NOMO-1 treated with dmso at 0.1 percent for 144 hours (cell line): ENCODE data around the gene C10orf143.

Source experiments
- DNase-seq: peaks from one replicate; lab custom pipeline; 2025; ENCODE audit not compliant: unreplicated experiment; lab: John Stamatoyannopoulos, UW

The C10orf143 gene

GRCh38 chr10:130016993-130017630 is 93.5 kb downstream of the C10orf143 start:
- no peak for DNase-seq

GRCh38 chr10:130016095-130016494 is 94.5 kb downstream of the C10orf143 start:
- no peak for DNase-seq

GRCh38 chr10:130015075-130015695 is 95.4 kb downstream of the C10orf143 start:
- DNase-seq: no peak

GRCh38 chr10:130014263-130015074 is 96.2 kb downstream of the C10orf143 start:
- DNase-seq: no peak
